AG04450 (cell line): Measurements from ENCODE around the gene ABL1. TPM values are rescaled to one million over a fixed set of nuclear protein-coding genes. Genes with fewer than 3 reads are reported as not detected.
A peak's percentile ranks its signal among the peaks of the same experiment; 100 is the strongest.

Experiments used
- CTCF ChIA-PET: fragments of 300-600, 350-600 bp; formaldehyde crosslinking; extraction: SDS; loops from one replicate; lab custom pipeline; 2022; ENCODE audit warnings: antibody characterized with exemption, inconsistent platforms; lab: Charles Lee
- POLR2A ChIA-PET: fragments of 350-600 bp; formaldehyde crosslinking; extraction: SDS; loops from one replicate; lab custom pipeline; 2021; ENCODE audit warnings: antibody characterized with exemption, inconsistent platforms; lab: Yijun Ruan, JAX
- DNase-seq: peaks from one replicate; pipeline ENCODE4 v3.0.0-alpha.2; 2011; ENCODE audit warnings: low read depth, low spot score
- H3K27ac ChIP-seq: one replicate; pipeline ENCODE4 v1.5.1; 2012; ENCODE audit warnings: low read depth, low read length, control low read depth
- H3K27me3 ChIP-seq: one replicate; pipeline ENCODE4 v1.6.0; 2012; ENCODE audit warnings: low read length; ENCODE audit not compliant: control insufficient read depth, insufficient read depth
- H3K4me3 ChIP-seq: 2 replicates; pipeline ENCODE4 v1.5.1; 2011; ENCODE audit warnings: mild to moderate bottlenecking, low read depth, low read length, control low read depth
- H3K9me3 ChIP-seq: 2 replicates; pipeline ENCODE4 v1.5.1; 2012; ENCODE audit warnings: low read length; ENCODE audit not compliant: control insufficient read depth, insufficient read depth
- polyA plus RNA-seq: library from polyadenylated mRNA; depleted of rRNA; stranded (reverse); fragments of >200 nt; gene quantifications from 2 replicates; pipeline ENCODE4 v1.2.3, GENCODE V29; 2011
- TF ChIP-seq, protein P1 (sequence below): IDR thresholded peaks from 2 replicates; pipeline ENCODE4 v1.5.1; 2011; ENCODE audit warnings: low read depth, low read length, control low read depth, inconsistent platforms

Gene ABL1
- polyA plus RNA-seq, 1 experiment, result 37.5 TPM

DNA sequence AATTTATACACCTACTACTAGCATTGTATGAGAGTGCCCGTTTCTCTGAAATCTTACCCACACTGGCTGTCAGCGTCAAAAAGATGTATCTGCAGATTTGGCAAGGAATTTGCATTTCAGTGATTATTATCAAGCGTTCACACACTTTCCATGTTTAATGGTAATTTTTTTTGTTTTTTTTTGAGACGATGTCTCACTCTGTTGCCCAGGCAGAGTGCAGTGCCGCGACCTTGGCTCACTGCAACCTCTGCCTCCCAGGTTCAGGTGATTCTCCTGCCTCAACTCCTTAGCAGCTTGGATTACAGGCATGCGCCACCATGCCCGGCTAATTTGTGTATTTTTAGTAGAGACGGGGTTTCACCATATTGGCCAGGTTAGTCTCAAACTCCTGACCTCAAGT lies 14.3 kb downstream of the ABL1 start:
- ChIA-PET POLR2A (no interaction called here), CTCF (interaction anchor here (1.0 to 1.2 kb wide), 2 partner anchors 13 to 16 kb away, joined by 3 to 8 read pairs; no protein-coding TSS in a partner anchor)
- Histone ChIP-seq H3K9me3 (no peaks in the 10 kb centered on the region), H3K4me3 (no peak overlapping the region), H3K27ac (peak overlapping the region; percentile 11), H3K27me3 (no peaks in the 10 kb centered on the region)
- DNase-seq, result no peak
- TF ChIP-seq, protein P1, sequence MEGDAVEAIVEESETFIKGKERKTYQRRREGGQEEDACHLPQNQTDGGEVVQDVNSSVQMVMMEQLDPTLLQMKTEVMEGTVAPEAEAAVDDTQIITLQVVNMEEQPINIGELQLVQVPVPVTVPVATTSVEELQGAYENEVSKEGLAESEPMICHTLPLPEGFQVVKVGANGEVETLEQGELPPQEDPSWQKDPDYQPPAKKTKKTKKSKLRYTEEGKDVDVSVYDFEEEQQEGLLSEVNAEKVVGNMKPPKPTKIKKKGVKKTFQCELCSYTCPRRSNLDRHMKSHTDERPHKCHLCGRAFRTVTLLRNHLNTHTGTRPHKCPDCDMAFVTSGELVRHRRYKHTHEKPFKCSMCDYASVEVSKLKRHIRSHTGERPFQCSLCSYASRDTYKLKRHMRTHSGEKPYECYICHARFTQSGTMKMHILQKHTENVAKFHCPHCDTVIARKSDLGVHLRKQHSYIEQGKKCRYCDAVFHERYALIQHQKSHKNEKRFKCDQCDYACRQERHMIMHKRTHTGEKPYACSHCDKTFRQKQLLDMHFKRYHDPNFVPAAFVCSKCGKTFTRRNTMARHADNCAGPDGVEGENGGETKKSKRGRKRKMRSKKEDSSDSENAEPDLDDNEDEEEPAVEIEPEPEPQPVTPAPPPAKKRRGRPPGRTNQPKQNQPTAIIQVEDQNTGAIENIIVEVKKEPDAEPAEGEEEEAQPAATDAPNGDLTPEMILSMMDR, result no peak

DNA sequence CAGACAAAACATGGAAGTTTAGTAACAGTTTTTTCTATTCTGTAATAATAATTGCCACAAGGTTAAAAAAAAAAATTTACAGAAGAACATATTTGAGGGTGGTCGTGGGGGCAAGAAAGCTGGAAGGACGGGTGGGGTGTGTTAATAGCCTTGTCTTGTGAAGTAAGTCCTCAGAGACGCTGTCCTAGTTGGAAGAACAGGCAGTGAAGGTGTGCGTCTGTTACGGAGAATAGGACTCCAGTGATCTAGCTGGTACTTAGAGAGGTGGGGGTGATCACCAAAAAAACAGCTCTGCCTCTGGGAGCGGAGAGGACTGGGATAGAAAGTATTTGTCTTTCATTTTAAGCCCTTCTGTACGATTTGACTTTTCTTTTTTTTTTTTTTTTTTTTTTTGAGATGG lies 17.7 kb downstream of the ABL1 start:
- CTCF ChIA-PET, result interaction anchor here (1.2 to 5.4 kb wide), 2 partner anchors 13 to 17 kb away, joined by 3 to 38 read pairs; no protein-coding TSS in a partner anchor
- TF ChIP-seq, protein P1, result no peak
- no peak overlapping the region for H3K27ac ChIP-seq

DNA sequence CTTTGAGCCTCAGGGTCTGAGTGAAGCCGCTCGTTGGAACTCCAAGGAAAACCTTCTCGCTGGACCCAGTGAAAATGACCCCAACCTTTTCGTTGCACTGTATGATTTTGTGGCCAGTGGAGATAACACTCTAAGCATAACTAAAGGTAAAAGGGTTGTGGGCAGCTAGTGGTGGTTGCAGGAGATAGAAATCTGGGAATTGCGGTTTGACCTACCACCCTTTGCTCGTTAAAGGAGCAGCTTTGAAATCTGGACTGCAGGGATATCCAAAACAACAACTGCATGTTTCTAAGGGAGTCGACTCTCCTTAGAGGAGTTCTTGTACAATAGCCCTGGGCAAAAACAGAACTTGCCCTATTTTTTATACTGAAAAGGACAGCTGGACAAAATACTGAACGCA lies 19.0 kb downstream of the ABL1 start:
- Histone ChIP-seq H3K4me3 (no peak overlapping the region), H3K9me3 (no peaks in the 10 kb centered on the region), H3K27ac (no peak overlapping the region), H3K27me3 (no peaks in the 10 kb centered on the region)
- ChIA-PET CTCF (interaction anchor here (0.8 to 5.4 kb wide), 4 partner anchors 12 to 153 kb away, joined by 3 to 38 read pairs (median 6); no protein-coding TSS in a partner anchor), POLR2A (no interaction called here)
- DNase-seq, result no peak
- TF ChIP-seq, protein P1, result no peak

More for the DNA sequence above, 17.7 kb downstream of the ABL1 start:
- Histone ChIP-seq H3K27me3 (no peaks in the 10 kb centered on the region), H3K4me3 (no peak overlapping the region), H3K9me3 (no peaks in the 10 kb centered on the region)
- DNase-seq, result no peak
- POLR2A ChIA-PET, result interaction anchor here (0.6 to 1.2 kb wide), 2 partner anchors 35 to 72 kb away, joined by 4 to 5 read pairs; no protein-coding TSS in a partner anchor

DNA sequence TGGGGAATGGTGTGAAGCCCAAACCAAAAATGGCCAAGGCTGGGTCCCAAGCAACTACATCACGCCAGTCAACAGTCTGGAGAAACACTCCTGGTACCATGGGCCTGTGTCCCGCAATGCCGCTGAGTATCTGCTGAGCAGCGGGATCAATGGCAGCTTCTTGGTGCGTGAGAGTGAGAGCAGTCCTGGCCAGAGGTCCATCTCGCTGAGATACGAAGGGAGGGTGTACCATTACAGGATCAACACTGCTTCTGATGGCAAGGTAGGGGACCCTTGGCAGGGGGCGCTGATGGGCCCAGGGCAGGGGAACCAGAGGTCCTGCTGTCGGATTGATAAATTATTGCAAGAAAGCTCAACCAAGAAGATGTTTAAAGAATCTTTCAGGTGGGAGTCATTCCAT lies 19.8 kb downstream of the ABL1 start:
- TF ChIP-seq, protein P1, result no peak
- DNase-seq, result no peak
- no peaks in the 10 kb centered on the region for H3K9me3 ChIP-seq
- H3K27ac ChIP-seq, result no peak overlapping the region
- H3K4me3 ChIP-seq, result no peak overlapping the region
- CTCF ChIA-PET, result interaction anchor here (0.8 to 5.4 kb wide), 4 partner anchors 11 to 153 kb away, joined by 3 to 38 read pairs (median 6); no protein-coding TSS in a partner anchor
- no peaks in the 10 kb centered on the region for H3K27me3 ChIP-seq
- POLR2A ChIA-PET, result no interaction called here

DNA sequence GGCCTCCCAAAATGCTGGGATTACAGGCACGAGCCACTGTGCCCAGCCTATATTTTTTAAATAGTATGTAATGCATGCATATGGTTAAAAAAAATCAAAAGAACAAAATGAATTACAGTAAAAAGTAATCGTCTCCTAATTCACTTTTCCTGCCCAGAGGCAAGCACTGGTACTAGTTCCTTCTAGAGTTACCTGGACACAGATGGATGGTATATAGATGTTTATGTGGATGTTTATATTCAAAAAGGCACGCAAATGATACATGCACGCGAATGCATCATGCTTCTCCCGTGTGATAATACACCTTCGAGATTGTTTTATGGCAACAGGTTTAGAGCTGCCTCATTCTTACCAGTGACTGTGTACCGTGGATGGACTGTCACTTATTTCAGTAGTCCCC lies 21.4 kb downstream of the ABL1 start:
- TF ChIP-seq, protein P1, result no peak
- POLR2A ChIA-PET, result no interaction called here
- DNase-seq, result no peak
- Histone ChIP-seq H3K27me3 (no peaks in the 10 kb centered on the region), H3K9me3 (no peaks in the 10 kb centered on the region), H3K27ac (no peak overlapping the region), H3K4me3 (no peak overlapping the region)
- CTCF ChIA-PET, result interaction anchor here (0.6 kb wide), 1 partner anchor 155 kb away, joined by 6 read pairs; no protein-coding TSS in a partner anchor
